Activated CD8-positive, alpha-beta memory T cell treated with anti-CD3 and anti-CD28 coated beads, Interleukin-2, amount 50 U/mL, for 24 hours (primary cell): Measurements from ENCODE around the gene LONRF3.
"Not testable (repeated sequence)": the region's sequence is repeated elsewhere in the genome, so short reads cannot be mapped to it uniquely, and the experiment has no call there.

Experiments used
- DNase-seq: peaks from one replicate; pipeline ENCODE4 v3.0.0-alpha.2; 2020; ENCODE audit errors: extremely low read depth

The LONRF3 gene

GRCh38 chrX:118988911-118989310 is 14.5 kb downstream of the LONRF3 start:
- DNase-seq, result no peak

- DNase-seq, result no peak
Measured at GRCh38 chrX:118989886-118990285, 15.5 kb downstream of the LONRF3 start.

GRCh38 chrX:118990512-118991227 is 16.3 kb downstream of the LONRF3 start:
- no peak for DNase-seq

- DNase-seq, result not testable (repeated sequence)
Measured at GRCh38 chrX:118992441-118993121, 18.2 kb downstream of the LONRF3 start.

GRCh38 chrX:119003462-119003861 is 29.0 kb downstream of the LONRF3 start:
- DNase-seq, result no peak

- DNase-seq, result no peak
Measured at GRCh38 chrX:119004920-119005524, 30.6 kb downstream of the LONRF3 start.

- DNase-seq, result no peak
Measured at GRCh38 chrX:119007189-119007770, 32.9 kb downstream of the LONRF3 start.

- DNase-seq, result no peak
Measured at GRCh38 chrX:119008110-119008744, 33.8 kb downstream of the LONRF3 start.

- no peak for DNase-seq
Measured at GRCh38 chrX:119009071-119009470, 34.7 kb downstream of the LONRF3 start.

- no peak for DNase-seq
Measured at GRCh38 chrX:119010491-119010890, 36.1 kb downstream of the LONRF3 start.

GRCh38 chrX:119013164-119013563 is 38.7 kb downstream of the LONRF3 start:
- DNase-seq, result no peak

GRCh38 chrX:119015407-119016237 is 41.2 kb downstream of the LONRF3 start:
- no peak for DNase-seq

- DNase-seq, result no peak
Measured at GRCh38 chrX:119017077-119017476, 42.7 kb downstream of the LONRF3 start.

GRCh38 chrX:119025900-119026299 is 51.5 kb downstream of the LONRF3 start:
- no peak for DNase-seq

GRCh38 chrX:119026344-119026743 is 51.9 kb downstream of the LONRF3 start:
- DNase-seq, result not testable (repeated sequence)

- not testable (repeated sequence) for DNase-seq
Measured at GRCh38 chrX:119027960-119028732, 53.7 kb downstream of the LONRF3 start.

GRCh38 chrX:119028733-119029330 is 54.4 kb downstream of the LONRF3 start:
- DNase-seq, result no peak

GRCh38 chrX:119029656-119030055 is 55.2 kb downstream of the LONRF3 start:
- DNase-seq, result not testable (repeated sequence)

- DNase-seq, result no peak
Measured at GRCh38 chrX:119030990-119031389, 56.6 kb downstream of the LONRF3 start.
